CD4-positive, alpha-beta T cell (primary cell): ENCODE results near the gene COL24A1. TPM values are rescaled to one million over a fixed set of nuclear protein-coding genes. Genes with fewer than 3 reads are reported as not detected.

Source experiments
- ATAC-seq: fragments of 200-7000 bp; cut with Tn5 transposase; one replicate; pipeline ENCODE4 v1.10.0; 2022; ENCODE audit warnings: mild to moderate bottlenecking; ENCODE audit not compliant: poor library complexity
- CTCF ChIA-PET: fragments of 350-600 bp; sonication (Branson Sonifier 250); formaldehyde crosslinking; loops from one replicate; lab custom pipeline; 2021; ENCODE audit warnings: antibody characterized with exemption, inconsistent platforms; lab: Charles Lee
- POLR2A ChIA-PET: fragments of 350-600 bp; sonication (Branson Sonifier 250); formaldehyde crosslinking; loops from one replicate; lab custom pipeline; 2021; ENCODE audit warnings: antibody characterized with exemption, inconsistent platforms; lab: Charles Lee
- DNase-seq, 14 experiments: peaks; one replicate each; pipeline ENCODE4 v3.0.0-alpha.2; 2013 to 2020; ENCODE audit warnings: mixed read lengths in 2 of 14
- H3K27ac ChIP-seq, 2 donors: one replicate each; pipeline versions ENCODE4 v1.5.1 to v1.7.0; 2013; ENCODE audit warnings: low read length in 2 of 2, low read depth in 1 of 2, mild to moderate bottlenecking in 1 of 2
- H3K27me3 ChIP-seq, 2 experiments: 1 replicate in 1 of 2; 2 replicates in 1 of 2; pipeline versions ENCODE4 v1.6.1 to v1.7.0; 2013; ENCODE audit warnings: low read length in 2 of 2, control low read depth in 1 of 2, mild to moderate bottlenecking in 1 of 2, moderate library complexity in 1 of 2; ENCODE audit not compliant: insufficient read depth in 2 of 2, control insufficient read depth in 1 of 2
- H3K36me3 ChIP-seq: one replicate; pipeline ENCODE4 v1.6.1; 2013; ENCODE audit warnings: low read length, control low read depth; ENCODE audit not compliant: insufficient read depth
- H3K4me1 ChIP-seq: one replicate; pipeline ENCODE4 v1.6.1; 2013; ENCODE audit warnings: low read length, control low read depth; ENCODE audit not compliant: insufficient read depth
- H3K4me3 ChIP-seq: one replicate; pipeline ENCODE4 v1.5.1; 2013; ENCODE audit warnings: mild to moderate bottlenecking, low read length, moderate library complexity
- H3K9me3 ChIP-seq, 2 experiments: 1 replicate in 1 of 2; 2 replicates in 1 of 2; pipeline versions ENCODE4 v1.6.1 to v1.7.0; 2013; ENCODE audit warnings: low read length in 2 of 2, mild to moderate bottlenecking in 2 of 2, control low read depth in 1 of 2, moderate library complexity in 1 of 2; ENCODE audit not compliant: control insufficient read depth in 1 of 2, insufficient read depth in 1 of 2
- H3K27ac Mint-ChIP-seq: one replicate; pipeline ENCODE4 v1.8.0; 2020; ENCODE audit warnings: mixed read lengths
- H3K27me3 Mint-ChIP-seq: one replicate; pipeline ENCODE4 v1.8.0; 2021; ENCODE audit warnings: mixed read lengths
- H3K36me3 Mint-ChIP-seq: one replicate; pipeline ENCODE4 v1.8.0; 2021; ENCODE audit warnings: low read depth, mixed read lengths
- H3K4me1 Mint-ChIP-seq: one replicate; pipeline ENCODE4 v1.8.0; 2021; ENCODE audit warnings: low read depth, mixed read lengths
- H3K4me3 Mint-ChIP-seq: one replicate; pipeline ENCODE4 v1.8.0; 2020; ENCODE audit warnings: mild to moderate bottlenecking, mixed read lengths
- H3K9me3 Mint-ChIP-seq: one replicate; pipeline ENCODE4 v1.8.0; 2020; ENCODE audit warnings: mixed read lengths
- CTCF ChIP-seq: fragments of 200-600 bp; IDR thresholded peaks from one replicate; pipeline ENCODE4 v1.8.0; 2022; ENCODE audit warnings: antibody characterized with exemption, mild to moderate bottlenecking
- intact Hi-C, 2 experiments: fragments of 100-400 bp; cut with DNase I in 1 of 2; cut with micrococcal nuclease in 1 of 2; formaldehyde crosslinking; loops; one replicate each; pipeline versions ENCODE4 v1.15.1 to v1.9.0; 2023 to 2025; cut with DNase I, micrococcal nuclease
- total RNA-seq, 174 experiments: library from RNA in 2 of 174; stranded (reverse) in 2 of 174; gene quantifications; one replicate each; pipeline ENCODE4 v1.2.3 and lab custom pipeline; 2021 to 2026

Gene COL24A1
- total RNA-seq, 2 experiments from 2014 or later = 0.25 TPM; not detected in 1

- Mint-ChIP-seq H3K9me3 (no peaks in the 10 kb centered on the region), H3K27ac (no peak overlapping the region), H3K4me3 (no peak overlapping the region), H3K27me3 (no peaks in the 10 kb centered on the region), H3K4me1 (no peaks in the 10 kb centered on the region), H3K36me3 (no peaks in the 10 kb centered on the region)
- Histone ChIP-seq H3K9me3 (no peaks in the 10 kb centered on the region), H3K27me3 (no peaks in the 10 kb centered on the region), H3K36me3 (no peaks in the 10 kb centered on the region), H3K27ac (no peak overlapping the region), H3K4me3 (no peak overlapping the region), H3K4me1 (no peaks in the 10 kb centered on the region)
- no peak for TF ChIP-seq CTCF
- intact Hi-C loops = no loop called here
- ATAC-seq = no peak
- ChIA-PET CTCF (no interaction called here), POLR2A (no interaction called here)
- DNase-seq = no peak
Observed at GRCh38 chr1:85816606-85817005, 340.0 kb downstream of the COL24A1 start.

DNA sequence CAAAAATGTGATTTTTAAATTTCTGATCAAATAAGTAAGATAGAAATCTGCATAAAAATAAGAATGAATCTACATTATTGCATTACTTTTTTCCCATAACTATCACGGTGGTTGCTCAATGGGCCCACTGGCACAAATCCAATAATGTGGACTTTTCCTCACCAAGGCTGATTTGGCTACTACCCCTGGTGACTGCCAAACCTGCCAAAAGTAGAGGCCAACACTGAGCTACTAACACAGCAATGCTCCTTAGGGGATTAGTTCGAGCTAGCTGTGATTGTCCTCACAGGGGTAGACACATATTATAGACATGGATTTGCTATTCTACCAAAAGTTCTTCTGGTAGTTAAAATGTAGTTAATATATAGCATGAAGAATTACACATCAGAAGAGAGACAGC is 340.7 kb downstream of the COL24A1 start:
- Mint-ChIP-seq H3K36me3 (no peaks in the 10 kb centered on the region), H3K4me1 (no peaks in the 10 kb centered on the region), H3K9me3 (no peaks in the 10 kb centered on the region), H3K27me3 (no peaks in the 10 kb centered on the region), H3K4me3 (no peak overlapping the region), H3K27ac (no peak overlapping the region)
- Histone ChIP-seq H3K27me3 (no peaks in the 10 kb centered on the region), H3K9me3 (no peaks in the 10 kb centered on the region), H3K4me3 (no peak overlapping the region), H3K36me3 (no peaks in the 10 kb centered on the region), H3K4me1 (no peaks in the 10 kb centered on the region), H3K27ac (no peak overlapping the region)
- intact Hi-C loops = no loop called here
- TF ChIP-seq CTCF = no peak
- CTCF ChIA-PET = no interaction called here
- POLR2A ChIA-PET = no interaction called here
- DNase-seq (no peak), ATAC-seq (no peak)

GRCh38 chr1:85806236-85806965 is 350.2 kb downstream of the COL24A1 start:
- Mint-ChIP-seq H3K36me3 (no peaks in the 10 kb centered on the region), H3K27ac (no peak overlapping the region), H3K27me3 (no peaks in the 10 kb centered on the region), H3K4me3 (no peak overlapping the region), H3K4me1 (no peaks in the 10 kb centered on the region), H3K9me3 (peaks cover 2% of the 10 kb centered on the region)
- Histone ChIP-seq H3K4me3 (no peak overlapping the region), H3K36me3 (no peaks in the 10 kb centered on the region), H3K9me3 (no peaks in the 10 kb centered on the region), H3K4me1 (no peaks in the 10 kb centered on the region), H3K27ac (no peak overlapping the region), H3K27me3 (no peaks in the 10 kb centered on the region)
- DNase-seq (no peak), ATAC-seq (no peak)
- POLR2A ChIA-PET = no interaction called here
- no peak for TF ChIP-seq CTCF
- intact Hi-C loops = no loop called here
- CTCF ChIA-PET = no interaction called here
